Renal pelvis (tissue), 12 donors: ENCODE results near the gene PANK4. TPM values are rescaled to one million over a fixed set of nuclear protein-coding genes. Genes with fewer than 3 reads are reported as not detected.
"Not testable (repeated sequence)": the region's sequence is repeated elsewhere in the genome, so short reads cannot be mapped to it uniquely, and the experiment has no call there.

Experiments used
- DNase-seq: peaks from one replicate; pipeline ENCODE4 v3.0.0-alpha.2; 2013
- long read RNA-seq, 16 experiments: transcript quantifications; one replicate each; lab custom pipeline, GENCODE V29; 2026
- polyA plus RNA-seq, 3 donors: library from polyadenylated mRNA; unstranded; fragments of 120-200 nt; gene quantifications; one replicate each; pipeline ENCODE4 v1.2.1, GENCODE V29; 2013; ENCODE audit not compliant: insufficient read length in 3 of 3

PANK4 gene
- 10 to 100 TPM; 28.4 to 33.0 (median 29.0) TPM for polyA plus RNA-seq
- long read RNA-seq, donor 1, partial matches to known transcripts = 10 of 13 reads
- long read RNA-seq, donor 1, other reads (novel, unspliced or antisense) = 0 of 13 reads
- long read RNA-seq, donor 2, transcript PANK4-201 (19 exons, 2,677 nt) = major isoform, 6 of 8 reads
- long read RNA-seq, donor 2, partial matches to known transcripts = 0 of 8 reads
- long read RNA-seq, donor 2, other reads (novel, unspliced or antisense) = 0 of 8 reads
- long read RNA-seq, donor 3, partial matches to known transcripts = 0 of 3 reads
- long read RNA-seq, donor 3, other reads (novel, unspliced or antisense) = 0 of 3 reads
- long read RNA-seq, donor 4, transcript PANK4-201 (19 exons, 2,677 nt) = major isoform, 5 of 5 reads
- long read RNA-seq, donor 4, partial matches to known transcripts = 0 of 5 reads
- long read RNA-seq, donor 4, other reads (novel, unspliced or antisense) = 0 of 5 reads
- long read RNA-seq, donor 5, partial matches to known transcripts = 0 of 4 reads
- long read RNA-seq, donor 5, other reads (novel, unspliced or antisense) = 0 of 4 reads
- long read RNA-seq, donor 6, transcript PANK4-201 (19 exons, 2,677 nt) = major isoform, 5 of 5 reads
- long read RNA-seq, donor 6, partial matches to known transcripts = 0 of 5 reads
- long read RNA-seq, donor 6, other reads (novel, unspliced or antisense) = 0 of 5 reads
- long read RNA-seq, donor 7, transcript PANK4-201 (19 exons, 2,677 nt) = major isoform, 5 of 15 reads
- long read RNA-seq, donor 7, partial matches to known transcripts = 8 of 15 reads
- long read RNA-seq, donor 7, other reads (novel, unspliced or antisense) = 0 of 15 reads
- long read RNA-seq, donor 8, partial matches to known transcripts = 0 of 1 reads
- long read RNA-seq, donor 8, other reads (novel, unspliced or antisense) = 0 of 1 reads
- long read RNA-seq, donor 9, partial matches to known transcripts = 16 of 19 reads
- long read RNA-seq, donor 9, other reads (novel, unspliced or antisense) = 0 of 19 reads
- long read RNA-seq, donor 10, partial matches to known transcripts = 13 of 14 reads
- long read RNA-seq, donor 10, other reads (novel, unspliced or antisense) = 0 of 14 reads
- long read RNA-seq, donor 11, partial matches to known transcripts = 6 of 9 reads
- long read RNA-seq, donor 11, other reads (novel, unspliced or antisense) = 0 of 9 reads
- long read RNA-seq, donor 12, transcript PANK4-201 (19 exons, 2,677 nt) = major isoform, 10 of 21 reads
- long read RNA-seq, donor 12, partial matches to known transcripts = 11 of 21 reads
- long read RNA-seq, donor 12, other reads (novel, unspliced or antisense) = 0 of 21 reads
- long read RNA-seq, donor 13, partial matches to known transcripts = 0 of 4 reads
- long read RNA-seq, donor 13, other reads (novel, unspliced or antisense) = 0 of 4 reads
- long read RNA-seq, donor 14 = 0 reads
- long read RNA-seq, donor 15, partial matches to known transcripts = 68 of 77 reads
- long read RNA-seq, donor 15, other reads (novel, unspliced or antisense) = 5 of 77 reads
- long read RNA-seq, donor 16, transcript PANK4-201 (19 exons, 2,677 nt) = major isoform, 6 of 14 reads
- long read RNA-seq, donor 16, partial matches to known transcripts = 7 of 14 reads
- long read RNA-seq, donor 16, other reads (novel, unspliced or antisense) = 0 of 14 reads

DNA sequence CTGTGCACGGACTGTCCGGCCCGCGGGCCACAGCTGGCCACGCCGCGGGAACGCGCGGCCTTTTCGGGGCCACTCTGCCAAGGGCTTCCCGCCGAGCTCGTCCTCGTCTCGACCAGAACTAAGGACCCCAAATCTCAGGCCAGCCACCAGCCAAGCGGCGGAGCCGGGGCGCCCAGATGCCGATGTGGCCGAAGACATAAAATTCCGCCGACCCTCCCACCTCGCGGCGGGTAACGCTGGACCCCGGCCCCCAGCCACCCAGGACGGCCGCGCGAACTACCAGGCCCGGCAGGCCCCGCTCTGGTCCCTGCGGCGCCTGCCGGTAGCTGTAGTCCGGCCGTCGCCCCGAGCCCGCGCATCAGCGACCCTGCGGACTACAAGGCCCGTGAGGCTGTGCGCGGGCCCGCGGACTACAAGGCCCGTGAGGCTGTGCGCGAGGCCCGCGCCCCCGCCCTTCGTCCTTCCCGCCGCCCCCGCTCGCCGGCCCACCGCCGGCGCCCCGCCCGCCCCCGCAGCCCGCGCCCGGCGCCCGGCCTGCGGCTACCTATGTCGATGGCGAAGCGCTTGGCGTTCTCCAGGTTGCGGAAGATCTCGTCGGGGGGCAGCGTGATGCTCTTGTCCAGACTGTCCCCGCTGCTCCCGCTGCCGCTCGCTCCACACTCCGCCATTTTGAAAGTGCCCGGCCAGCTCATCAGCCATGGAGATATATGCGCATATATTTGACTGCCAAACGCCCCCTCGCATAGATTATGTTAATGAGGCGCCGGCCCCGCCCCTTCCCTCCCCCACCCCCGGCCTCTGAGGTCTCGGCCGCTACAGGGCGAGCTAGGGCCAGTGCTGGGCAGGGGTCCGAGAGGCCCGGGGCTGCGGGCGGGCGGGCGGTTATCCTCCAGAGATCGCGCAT, at the start of gene PANK4:
Gene PANK4 (minus strand): TSS at position 677 of the 904 bp plus-strand sequence. CDS start 9 bp downstream, at position 668.
- DNase-seq = peak; percentile 94

DNA sequence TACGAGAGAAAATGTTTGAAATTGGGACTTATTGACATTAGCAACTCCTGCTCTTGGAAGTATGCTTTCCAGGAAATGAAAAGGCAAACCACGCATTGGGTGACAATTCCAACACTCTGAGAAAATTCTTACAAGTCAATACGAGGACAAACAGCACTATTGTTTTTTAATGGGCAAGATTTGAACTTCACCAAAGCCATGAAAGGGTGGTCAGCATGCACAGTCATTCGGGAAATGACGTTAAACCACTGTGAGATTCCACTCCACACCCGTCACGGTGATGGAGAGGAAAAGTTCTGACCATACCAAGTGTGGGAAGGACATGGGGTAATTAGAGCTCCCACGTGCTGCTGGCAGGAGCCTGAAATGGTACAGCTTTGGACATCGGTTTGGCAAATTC, 48.0 kb upstream of the PANK4 start:
- no peak for DNase-seq

DNA sequence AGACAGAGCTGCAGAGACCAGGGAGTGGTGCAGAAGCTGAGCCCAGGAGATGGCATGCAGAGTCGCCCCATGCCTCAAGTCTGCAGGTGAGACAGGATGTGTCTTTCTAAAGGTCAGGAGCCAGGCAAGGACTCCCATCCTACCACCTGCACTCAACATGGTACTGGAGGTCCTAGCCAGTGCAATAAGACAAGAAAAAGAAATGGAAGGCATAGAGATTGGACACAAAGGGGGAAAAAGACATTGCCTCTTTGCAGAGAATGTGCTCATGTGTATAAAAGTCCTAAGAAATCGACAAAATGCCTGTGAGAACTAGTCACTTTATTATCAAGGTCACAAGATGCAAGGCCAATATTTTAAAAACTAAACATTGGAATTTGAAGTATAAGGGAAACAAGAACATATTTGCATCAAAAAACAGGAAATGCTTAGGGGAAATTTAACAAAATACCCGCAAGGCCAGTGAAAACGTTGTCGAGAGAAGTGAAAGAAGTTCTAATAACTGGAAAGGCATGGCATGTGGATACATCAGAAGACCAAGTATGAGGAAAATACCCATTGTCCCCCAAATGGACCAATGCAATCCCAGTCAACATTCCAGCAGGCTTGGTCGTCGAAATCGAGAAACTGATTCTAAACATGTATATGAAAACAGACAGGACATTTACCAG, 47.0 kb upstream of the PANK4 start:
- DNase-seq = no peak

DNA sequence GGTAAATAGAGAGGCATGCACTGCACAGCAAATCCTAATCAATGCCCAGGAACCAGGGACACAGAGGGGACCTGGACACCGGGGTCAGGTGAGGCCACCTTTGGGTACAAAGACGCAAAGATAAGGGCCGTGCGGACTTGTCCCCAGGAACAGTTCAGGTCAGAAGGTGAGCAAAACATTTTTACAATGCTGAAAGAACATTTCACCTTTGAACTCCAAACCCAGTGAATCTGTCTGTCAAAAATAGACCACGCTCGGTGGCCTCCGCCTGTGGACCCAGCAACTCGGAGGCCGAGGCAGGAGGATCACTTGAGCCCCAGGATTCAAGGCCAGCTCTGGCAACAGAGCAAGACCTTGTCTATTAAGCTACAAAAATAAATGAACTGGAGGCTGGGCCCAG, 45.0 kb upstream of the PANK4 start:
- DNase-seq = no peak

DNA sequence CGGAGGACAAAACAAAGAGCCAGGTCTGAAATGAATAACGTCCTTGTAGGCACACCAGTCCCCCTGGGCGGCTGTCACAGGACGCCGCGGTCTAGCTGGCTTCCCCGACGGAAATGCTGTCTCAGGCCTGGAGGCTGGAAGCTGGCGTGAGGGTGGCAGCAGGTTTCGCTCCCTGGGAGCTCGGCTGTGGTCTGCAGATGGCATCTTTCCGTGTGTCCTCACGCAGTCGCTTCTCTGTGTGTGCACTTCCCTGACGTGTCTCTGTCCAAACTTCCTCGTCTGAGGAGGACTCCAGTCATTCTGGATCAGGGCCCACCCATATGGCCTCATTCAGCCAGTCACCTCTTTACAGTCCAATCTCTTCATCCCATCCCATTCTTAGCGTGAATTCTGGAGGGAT, 43.9 kb upstream of the PANK4 start:
- DNase-seq = no peak

DNA sequence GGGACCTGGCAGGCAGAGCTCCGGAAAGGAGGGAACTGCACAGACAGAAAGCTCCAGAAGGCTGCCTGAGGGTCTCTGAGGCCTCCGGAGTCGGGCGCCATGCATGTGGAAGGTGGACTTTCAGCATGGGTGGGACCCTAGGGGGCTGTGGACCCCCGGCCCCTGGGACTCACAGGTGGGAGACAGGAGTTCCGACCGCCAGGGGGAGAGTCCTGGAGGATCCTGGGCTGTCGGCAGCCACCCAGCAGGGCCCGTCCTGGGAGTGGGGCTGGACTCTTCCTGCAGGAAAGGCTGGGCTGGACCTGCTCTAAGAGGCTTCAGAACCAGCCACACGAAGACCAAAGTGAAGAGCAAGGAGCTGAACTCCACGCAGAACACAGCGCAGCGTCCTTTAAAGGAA, 43.3 kb upstream of the PANK4 start:
- DNase-seq = not testable (repeated sequence)

DNA sequence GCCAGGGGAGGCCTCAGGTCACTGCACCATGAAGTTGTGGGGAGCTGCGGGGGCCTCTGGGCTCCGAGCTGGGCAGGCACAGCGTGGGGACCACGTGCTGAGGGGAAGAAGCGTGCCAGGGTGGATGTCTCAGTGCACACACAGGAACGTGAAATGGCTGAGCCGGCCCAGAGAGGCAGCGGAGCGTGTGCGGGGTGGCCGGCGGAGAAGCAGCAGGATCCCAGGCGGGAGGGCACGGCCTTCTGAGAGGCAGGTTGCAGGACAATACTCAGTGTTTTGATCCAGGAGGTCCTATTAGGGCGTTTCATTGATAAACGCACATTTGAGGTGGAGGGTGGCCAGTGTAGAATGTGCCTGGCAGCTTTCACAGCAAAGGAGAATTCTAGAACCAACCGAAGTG, 42.7 kb upstream of the PANK4 start:
- no peak for DNase-seq

DNA sequence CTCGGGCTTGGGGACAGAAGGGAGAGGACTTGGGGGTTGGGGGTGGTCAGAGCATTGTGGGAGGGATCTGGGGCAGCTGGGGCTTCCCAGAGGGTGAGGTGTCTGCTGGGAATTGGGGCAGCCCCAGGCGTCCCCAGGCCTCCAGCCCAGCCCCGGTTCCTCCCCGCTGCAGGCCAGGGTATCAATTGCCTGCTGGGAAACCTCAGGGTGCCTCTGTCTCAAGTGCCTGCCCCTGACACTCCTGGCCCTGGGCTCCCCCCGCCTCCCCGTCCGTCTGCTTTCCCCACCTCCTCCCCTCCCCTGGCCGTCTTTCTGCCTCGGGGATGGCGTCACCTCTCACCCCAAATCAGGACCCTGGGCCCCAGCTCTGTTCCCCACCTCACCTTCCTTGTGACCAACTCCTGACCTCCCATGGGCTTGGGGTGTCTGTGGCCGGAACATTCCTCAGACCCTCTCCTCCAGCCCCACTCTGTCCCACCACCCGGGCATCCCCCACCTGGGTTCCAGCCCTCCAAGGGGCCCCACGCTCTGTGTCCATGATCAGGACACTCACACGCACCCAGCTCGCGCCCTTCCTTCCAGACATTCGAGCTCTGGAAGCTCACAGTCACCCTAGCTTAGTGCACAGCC, 41.9 kb upstream of the PANK4 start:
- DNase-seq = not testable (repeated sequence)

DNA sequence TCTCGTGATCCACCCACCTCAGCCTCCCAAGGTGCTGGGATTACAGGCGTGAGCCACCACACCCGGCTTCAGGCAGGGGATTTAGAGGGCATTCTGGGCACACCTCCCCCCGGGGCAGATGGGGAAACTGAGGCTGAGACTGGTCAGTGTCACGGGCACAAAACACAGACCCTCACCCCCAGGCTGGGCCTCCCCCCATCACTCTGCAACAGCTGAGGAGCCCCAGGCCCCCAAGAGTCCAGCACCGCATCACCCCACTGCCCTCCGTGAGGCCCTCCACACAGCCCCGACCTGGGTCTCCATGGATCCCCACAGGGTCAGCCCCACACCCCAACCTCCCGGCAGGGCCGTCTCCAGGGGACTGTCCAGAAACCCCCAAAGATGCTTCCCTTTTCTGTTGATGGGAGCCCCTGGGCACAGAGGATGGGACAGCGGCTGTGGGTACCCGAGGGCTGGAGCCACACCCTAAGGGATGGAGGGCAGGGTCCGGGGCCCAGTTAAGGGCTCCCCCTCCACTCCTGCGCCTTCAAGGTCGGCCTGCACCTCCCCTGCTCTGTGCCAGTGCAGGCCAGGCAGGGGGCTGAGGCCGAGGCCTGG, 40.8 kb upstream of the PANK4 start:
- DNase-seq = no peak

DNA sequence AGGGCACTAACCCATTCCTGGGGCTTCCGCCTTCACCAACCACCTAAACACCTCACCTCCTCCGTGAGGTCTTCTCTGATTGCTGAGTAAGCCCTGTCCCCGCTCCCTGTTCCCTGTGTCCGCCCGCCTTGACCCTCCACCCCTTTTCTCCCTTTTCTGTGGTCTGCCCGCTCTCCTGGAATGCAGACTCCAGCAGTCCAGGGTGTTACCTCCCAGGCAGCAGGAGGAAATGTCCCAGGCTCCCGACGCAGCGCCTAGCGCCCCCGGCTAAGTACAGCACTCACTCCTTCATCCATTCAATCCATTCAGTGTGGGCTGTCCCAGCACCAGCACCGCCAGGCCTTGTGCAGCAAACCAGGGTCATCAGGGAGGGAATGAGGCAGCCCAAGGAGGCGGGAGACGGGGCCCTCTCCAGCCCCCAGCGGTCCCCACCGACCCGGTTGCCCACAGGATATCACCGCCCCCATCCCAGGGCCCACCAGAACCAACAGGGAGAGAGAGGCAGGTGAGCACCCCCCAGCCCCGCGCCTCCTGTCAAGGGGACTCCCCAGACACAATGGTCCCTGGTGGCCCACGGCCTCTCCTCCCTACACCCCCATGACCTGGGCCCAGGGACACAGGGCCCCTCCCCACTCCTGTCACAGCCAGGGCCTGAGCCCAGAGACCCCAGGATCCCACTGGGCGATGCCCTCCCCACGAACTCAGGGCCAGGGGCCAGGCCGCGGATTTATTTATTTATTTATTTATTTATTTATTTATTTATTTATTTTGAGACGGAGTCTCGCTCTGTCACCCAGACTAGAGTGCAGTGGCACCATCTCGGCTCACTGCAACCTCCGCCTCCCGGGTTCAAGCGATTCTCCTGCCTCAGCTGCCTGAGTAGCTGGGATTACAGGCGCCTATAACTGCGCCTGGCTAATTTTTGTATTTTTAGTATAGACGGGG, 40.0 kb upstream of the PANK4 start:
- no peak for DNase-seq

DNA sequence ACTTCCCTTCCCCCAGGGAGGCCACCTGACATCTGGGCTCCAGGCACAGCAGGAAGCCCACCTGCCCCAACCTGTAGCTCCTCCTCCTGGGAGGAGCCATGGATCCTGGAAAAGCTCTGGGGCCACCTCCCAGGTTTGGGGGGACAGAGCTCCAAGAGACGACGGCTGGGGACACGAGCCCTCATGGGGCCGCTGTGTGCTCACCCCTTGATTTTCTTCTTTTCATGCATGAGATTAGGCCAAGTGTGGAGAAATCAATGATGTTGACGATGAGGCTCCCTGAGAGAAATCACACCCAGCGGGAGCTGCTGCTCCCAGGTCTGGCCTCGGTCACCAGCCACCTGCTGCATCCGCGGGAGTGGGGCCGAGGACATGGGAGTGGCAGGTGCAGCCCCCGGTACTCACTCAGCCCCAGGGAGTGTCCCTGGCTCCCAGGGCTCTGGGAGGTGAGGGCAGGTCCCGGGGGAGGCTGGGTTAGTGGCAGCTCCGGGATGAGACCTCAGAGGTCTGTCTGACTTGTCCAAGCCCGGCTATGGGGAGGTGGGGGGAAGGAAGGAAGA, 38.5 kb upstream of the PANK4 start:
- DNase-seq = no peak

DNA sequence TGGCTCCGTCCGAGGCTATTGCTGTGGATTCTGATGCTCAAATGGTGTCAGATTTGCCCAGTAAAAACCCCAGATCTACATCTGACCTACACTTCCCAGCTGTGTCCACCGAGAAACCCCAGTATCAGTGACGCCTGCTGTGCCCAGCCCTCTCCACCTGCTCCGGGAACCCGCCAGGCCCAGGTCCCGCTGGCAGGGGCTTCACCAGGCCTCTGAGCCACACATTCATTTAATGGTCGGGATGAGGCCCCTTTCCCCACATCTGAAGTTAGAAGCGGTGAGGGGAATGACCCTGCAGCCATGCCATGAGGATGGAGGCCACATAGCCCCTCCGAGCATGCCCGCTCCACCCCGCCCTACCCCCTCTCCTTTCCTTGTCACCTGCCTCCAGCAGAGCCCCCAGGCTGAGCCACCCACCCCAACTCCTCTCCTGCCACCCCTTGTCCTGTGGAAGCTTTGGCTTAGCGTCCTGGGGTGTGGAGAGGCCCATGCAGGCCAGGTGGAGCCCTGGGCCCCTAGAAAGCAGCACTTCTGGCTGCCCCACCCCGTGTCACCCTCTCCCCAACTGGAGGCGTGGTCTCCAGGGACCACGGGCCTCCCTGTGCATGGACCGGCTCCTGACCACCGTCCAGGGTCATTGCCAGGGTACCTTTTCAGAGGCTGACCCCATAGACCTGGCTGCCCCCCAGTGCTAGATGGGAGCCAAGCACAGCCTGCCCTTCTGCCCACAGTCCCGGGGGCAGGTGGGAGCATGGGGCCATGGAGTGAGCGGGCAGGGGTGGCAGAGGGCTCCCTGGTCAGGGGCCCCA, 37.8 kb upstream of the PANK4 start:
- DNase-seq = no peak

DNA sequence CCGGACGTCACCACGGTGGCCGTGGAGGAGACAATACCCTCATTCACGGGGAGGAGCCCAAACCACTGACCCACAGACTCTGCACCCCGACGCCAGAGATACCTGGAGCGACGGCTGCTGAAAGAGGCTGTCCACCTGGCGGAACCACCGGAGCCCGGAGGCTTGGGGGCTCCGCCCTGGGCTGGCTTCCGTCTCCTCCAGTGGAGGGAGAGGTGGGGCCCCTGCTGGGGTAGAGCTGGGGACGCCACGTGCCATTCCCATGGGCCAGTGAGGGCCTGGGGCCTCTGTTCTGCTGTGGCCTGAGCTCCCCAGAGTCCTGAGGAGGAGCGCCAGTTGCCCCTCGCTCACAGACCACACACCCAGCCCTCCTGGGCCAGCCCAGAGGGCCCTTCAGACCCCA, 36.8 kb upstream of the PANK4 start:
- no peak for DNase-seq

DNA sequence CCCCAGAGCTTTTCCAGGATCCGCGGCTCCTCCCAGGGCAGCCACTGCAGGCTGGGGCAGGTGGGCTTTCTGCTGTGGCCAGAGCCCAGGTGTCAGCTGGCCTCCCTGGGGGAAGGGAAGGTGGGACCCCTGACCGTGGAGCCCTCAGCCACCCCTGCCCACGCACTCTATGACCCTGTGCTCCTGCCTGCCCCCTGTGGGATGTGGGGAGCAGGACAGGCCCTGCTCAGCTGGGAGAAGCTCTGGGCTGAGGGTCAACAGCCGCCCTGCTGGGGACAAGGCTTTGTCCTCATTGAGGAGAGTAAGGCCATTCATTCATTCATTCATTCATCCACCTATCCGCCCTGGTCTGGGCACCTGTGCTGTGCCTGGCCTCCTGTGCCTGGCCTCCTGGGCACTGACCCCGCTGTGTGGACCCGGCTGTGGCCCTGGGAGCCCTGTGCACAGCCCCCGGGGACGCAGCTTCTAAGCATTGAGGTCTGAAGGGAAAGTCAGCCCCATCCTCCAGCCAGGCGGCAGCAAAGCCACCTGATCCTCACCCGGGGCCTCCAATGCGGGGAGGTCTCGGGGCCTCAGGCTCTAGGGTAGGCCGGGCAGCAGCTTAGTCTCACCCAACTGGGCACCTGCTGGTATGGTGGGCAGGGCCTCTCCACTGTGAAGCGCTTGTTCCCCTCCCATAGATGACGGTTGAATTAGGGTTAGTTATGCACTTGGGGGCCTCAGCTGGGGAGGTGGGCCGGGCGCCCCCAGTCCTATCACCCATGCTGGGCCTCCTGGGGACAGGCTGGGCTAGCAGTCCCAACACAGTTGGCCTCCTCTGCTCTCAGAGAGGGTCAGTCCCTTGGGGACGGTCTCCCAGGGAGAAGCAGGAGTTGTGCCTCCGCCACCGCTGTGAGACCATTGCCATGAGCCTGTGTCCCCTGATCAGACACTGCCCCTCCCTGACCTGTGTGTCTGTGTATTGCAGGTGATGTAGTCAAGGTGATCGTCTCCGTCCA, 35.8 kb upstream of the PANK4 start:
- no peak for DNase-seq

DNA sequence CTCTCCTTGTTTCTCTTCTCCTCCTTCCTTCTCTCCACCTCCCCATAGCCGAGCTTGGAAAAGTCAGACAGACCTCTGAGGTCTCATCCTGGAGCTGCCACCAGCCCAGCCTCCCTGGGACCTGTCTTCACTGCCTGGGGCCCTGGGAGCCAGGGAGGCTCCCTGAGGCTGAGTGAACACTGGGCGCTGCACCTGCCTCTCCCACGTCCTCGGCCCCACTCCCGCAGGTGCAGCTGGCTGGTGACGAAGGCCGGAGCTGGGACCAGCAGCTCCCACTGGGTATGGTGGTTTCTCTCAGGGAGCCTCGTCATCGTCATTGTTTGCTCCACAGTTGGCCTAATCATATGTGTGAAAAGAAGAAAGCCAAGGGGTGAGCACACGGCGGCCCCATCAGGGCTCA, 35.0 kb upstream of the PANK4 start:
- DNase-seq = no peak
